Mesenchymal stem cell (in vitro differentiated cells and primary cell): ENCODE results near the gene DCDC1.

Source experiments
- DNase-seq: peaks from one replicate; pipeline ENCODE4 v3.0.0-alpha.2; 2013
- H2AFZ ChIP-seq: one replicate; pipeline ENCODE4 v1.6.1; 2013; ENCODE audit warnings: low read depth, mild to moderate bottlenecking, control low read depth, inconsistent platforms, low read length, moderate library complexity
- H2AK5ac ChIP-seq: 2 replicates; pipeline ENCODE4 v1.6.1; 2013; ENCODE audit warnings: low read length, moderate library complexity, mild to moderate bottlenecking, inconsistent platforms; ENCODE audit not compliant: severe bottlenecking
- H2BK120ac ChIP-seq: one replicate; pipeline ENCODE4 v1.6.1; 2013; ENCODE audit warnings: low read depth, mild to moderate bottlenecking, inconsistent platforms, low read length, moderate library complexity
- H2BK12ac ChIP-seq, 2 experiments: one replicate each; pipeline ENCODE4 v1.6.1; 2013; ENCODE audit warnings: inconsistent platforms in 2 of 2, low read length in 2 of 2, mild to moderate bottlenecking in 2 of 2, moderate library complexity in 2 of 2, control low read depth in 1 of 2
- H2BK15ac ChIP-seq: one replicate; pipeline ENCODE4 v1.6.1; 2013; ENCODE audit warnings: mild to moderate bottlenecking, low read depth, inconsistent platforms; ENCODE audit not compliant: poor library complexity, severe bottlenecking
- H2BK5ac ChIP-seq: 2 replicates; pipeline ENCODE4 v1.6.1; 2013; ENCODE audit warnings: low read depth, mild to moderate bottlenecking, low read length, control low read depth, inconsistent platforms; ENCODE audit not compliant: poor library complexity, severe bottlenecking
- H3K14ac ChIP-seq, 2 experiments: one replicate each; pipeline ENCODE4 v1.6.1; 2013; ENCODE audit warnings: inconsistent platforms in 2 of 2, low read length in 2 of 2, control low read depth in 1 of 2, mild to moderate bottlenecking in 1 of 2, moderate library complexity in 1 of 2
- H3K18ac ChIP-seq, 2 experiments: one replicate each; pipeline ENCODE4 v1.6.1; 2013; ENCODE audit warnings: inconsistent platforms in 2 of 2, low read length in 2 of 2, control low read depth in 1 of 2, low read depth in 1 of 2, mild to moderate bottlenecking in 1 of 2
- H3K23ac ChIP-seq, 2 experiments: one replicate each; pipeline ENCODE4 v1.6.1; 2013; ENCODE audit warnings: inconsistent platforms in 2 of 2, low read length in 2 of 2, mild to moderate bottlenecking in 2 of 2, moderate library complexity in 2 of 2, control low read depth in 1 of 2
- H3K27ac ChIP-seq: 2 replicates; pipeline ENCODE4 v1.5.1; 2013; ENCODE audit warnings: mild to moderate bottlenecking, moderate library complexity, low read length, control low read depth, inconsistent platforms; ENCODE audit not compliant: poor library complexity, severe bottlenecking
- H3K27me3 ChIP-seq, 2 experiments: 2 replicates each; pipeline versions ENCODE4 v1.6.1 to v1.7.0; 2013; ENCODE audit warnings: low read length in 2 of 2, mild to moderate bottlenecking in 2 of 2, moderate library complexity in 2 of 2, control low read depth in 1 of 2, inconsistent platforms in 1 of 2; ENCODE audit not compliant: control insufficient read depth in 1 of 2, insufficient read depth in 1 of 2
- H3K36me3 ChIP-seq, 2 experiments: 2 replicates each; pipeline versions ENCODE4 v1.6.1 to v1.7.0; 2013; ENCODE audit warnings: low read length in 2 of 2, control low read depth in 1 of 2, inconsistent platforms in 1 of 2, low read depth in 1 of 2, mild to moderate bottlenecking in 1 of 2; ENCODE audit not compliant: insufficient read depth in 2 of 2, control insufficient read depth in 1 of 2
- H3K4ac ChIP-seq, 2 experiments: one replicate each; pipeline ENCODE4 v1.6.1; 2013; ENCODE audit warnings: inconsistent platforms in 2 of 2, low read length in 2 of 2, mild to moderate bottlenecking in 2 of 2, moderate library complexity in 2 of 2, control low read depth in 1 of 2, low read depth in 1 of 2
- H3K4me1 ChIP-seq: 2 replicates; pipeline ENCODE4 v1.6.1; 2013; ENCODE audit warnings: low read depth, low read length, control low read depth; ENCODE audit not compliant: control insufficient read depth, insufficient read depth
- H3K4me2 ChIP-seq: 2 replicates; pipeline ENCODE4 v1.6.1; 2013; ENCODE audit warnings: low read length, mild to moderate bottlenecking, inconsistent platforms; ENCODE audit not compliant: poor library complexity, severe bottlenecking
- H3K4me3 ChIP-seq, 2 experiments: 2 replicates each; pipeline versions ENCODE4 v1.5.1 to v1.7.0; 2013; ENCODE audit warnings: low read length in 2 of 2, mild to moderate bottlenecking in 2 of 2, control low read depth in 1 of 2, low read depth in 1 of 2; ENCODE audit not compliant: insufficient read depth in 1 of 2
- H3K79me1 ChIP-seq: replicated peaks from 2 replicates; pipeline ENCODE4 v1.6.1; 2013; ENCODE audit warnings: mild to moderate bottlenecking, control low read depth, low read length, inconsistent platforms; ENCODE audit not compliant: poor library complexity, severe bottlenecking
- H3K9ac ChIP-seq: 2 replicates; pipeline ENCODE4 v1.7.0; 2013; ENCODE audit warnings: mild to moderate bottlenecking, low read length, moderate library complexity
- H3K9me3 ChIP-seq: 2 replicates; pipeline ENCODE4 v1.7.0; 2013; ENCODE audit warnings: mild to moderate bottlenecking, low read length; ENCODE audit not compliant: control insufficient read depth
- H4K8ac ChIP-seq: one replicate; pipeline ENCODE4 v1.6.1; 2013; ENCODE audit warnings: inconsistent platforms, mild to moderate bottlenecking, low read length, moderate library complexity
- H4K91ac ChIP-seq: one replicate; pipeline ENCODE4 v1.6.1; 2013; ENCODE audit warnings: mild to moderate bottlenecking, low read length, inconsistent platforms
- WGBS: methylation state at CpG from one replicate; pipeline ENCODE4 v1.1.7; 2013; ENCODE audit warnings: mixed read lengths; 5-methylcytosine and 5-hydroxymethylcytosine counted together

The DCDC1 gene

DNA sequence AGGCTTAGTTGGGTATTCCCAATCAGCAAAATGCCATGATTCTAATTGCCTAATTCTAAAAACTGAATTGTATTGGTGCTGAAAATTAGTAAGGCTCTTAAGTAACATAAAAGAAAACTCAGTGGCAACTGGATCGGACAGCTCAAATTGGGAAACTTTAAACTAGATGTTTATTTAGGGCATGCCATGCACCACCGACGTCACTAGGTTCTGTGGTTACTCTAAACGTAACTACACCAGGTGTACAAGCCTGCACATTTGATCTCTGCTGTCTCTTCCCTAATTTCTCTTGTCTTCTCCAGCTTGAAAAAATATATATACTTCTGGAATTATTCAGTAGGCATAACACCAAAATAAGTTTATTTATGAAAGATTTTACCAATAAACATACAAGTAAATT lies 378.2 kb downstream of the DCDC1 start:
- no peaks in the 10 kb centered on the region for H3K27me3 ChIP-seq
- no peak overlapping the region for H3K14ac ChIP-seq
- no peak overlapping the region for H4K8ac ChIP-seq
- H2BK15ac ChIP-seq: no peak overlapping the region
- H2AK5ac ChIP-seq: no peak overlapping the region
- H4K91ac ChIP-seq: no peak overlapping the region
- H3K79me1 ChIP-seq: no peaks in the 10 kb centered on the region
- H2BK12ac ChIP-seq: no peak overlapping the region
- H2BK5ac ChIP-seq: no peak overlapping the region
- H2BK120ac ChIP-seq: no peak overlapping the region
- no peak overlapping the region for H2AFZ ChIP-seq
- H3K4me3 ChIP-seq: no peak overlapping the region
- no peak overlapping the region for H3K4me2 ChIP-seq
- no peaks in the 10 kb centered on the region for H3K36me3 ChIP-seq
- H3K9ac ChIP-seq: no peak overlapping the region
- H3K27ac ChIP-seq: no peak overlapping the region
- no peak overlapping the region for H3K18ac ChIP-seq
- H3K4me1 ChIP-seq: no peaks in the 10 kb centered on the region
- H3K9me3 ChIP-seq: no peaks in the 10 kb centered on the region
- H3K4ac ChIP-seq: no peak overlapping the region
- WGBS: 84% methylated on average over 3 of the region's 4 CpGs
- DNase-seq: no peak
- H3K23ac ChIP-seq: no peak overlapping the region

DNA sequence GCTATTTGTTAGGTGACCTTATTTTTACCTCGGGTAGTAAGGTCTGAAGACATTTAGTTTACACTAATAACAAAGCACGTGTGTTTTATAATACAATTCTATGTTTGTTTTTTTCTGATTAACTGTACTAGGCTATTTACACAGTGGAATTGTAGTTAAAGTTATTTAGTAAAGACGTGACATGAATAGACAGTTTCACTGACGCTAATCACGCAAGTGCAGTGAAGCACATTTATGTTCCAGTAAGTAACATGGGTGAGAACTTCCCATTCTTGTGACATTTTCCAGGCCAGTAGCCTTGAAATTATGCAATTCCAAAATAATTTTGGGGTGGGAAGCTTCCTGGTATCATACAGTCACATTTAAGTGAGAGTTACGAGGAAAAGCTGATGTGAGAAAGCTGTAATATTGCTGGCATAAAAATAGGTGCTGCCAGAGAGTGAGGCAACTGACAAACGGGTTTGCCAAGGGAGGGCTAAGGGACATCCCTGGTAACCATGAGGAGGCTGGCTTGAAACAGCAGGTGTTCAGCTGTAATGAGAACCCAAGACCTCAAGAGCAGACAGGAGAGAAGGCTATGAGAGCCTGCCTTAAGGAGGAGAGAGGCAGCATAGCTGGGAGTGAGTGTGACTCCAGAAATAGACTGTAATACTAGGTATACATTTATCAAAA lies 378.8 kb downstream of the DCDC1 start:
- H2BK12ac ChIP-seq: no peak overlapping the region
- H2BK15ac ChIP-seq: no peak overlapping the region
- no peaks in the 10 kb centered on the region for H3K4me1 ChIP-seq
- no peak overlapping the region for H3K9ac ChIP-seq
- no peaks in the 10 kb centered on the region for H3K9me3 ChIP-seq
- no peaks in the 10 kb centered on the region for H3K36me3 ChIP-seq
- H3K27ac ChIP-seq: no peak overlapping the region
- 87% methylated on average over 5 of the region's 7 CpGs for WGBS
- no peak overlapping the region for H2AFZ ChIP-seq
- no peak overlapping the region for H2BK5ac ChIP-seq
- H4K91ac ChIP-seq: no peak overlapping the region
- H2BK120ac ChIP-seq: no peak overlapping the region
- H4K8ac ChIP-seq: no peak overlapping the region
- DNase-seq: no peak
- no peaks in the 10 kb centered on the region for H3K27me3 ChIP-seq
- H3K4me3 ChIP-seq: no peak overlapping the region
- no peaks in the 10 kb centered on the region for H3K79me1 ChIP-seq
- H3K4ac ChIP-seq: no peak overlapping the region
- no peak overlapping the region for H3K18ac ChIP-seq
- no peak overlapping the region for H3K14ac ChIP-seq
- H2AK5ac ChIP-seq: no peak overlapping the region
- no peak overlapping the region for H3K23ac ChIP-seq
- H3K4me2 ChIP-seq: no peak overlapping the region

GRCh38 chr11:30987819-30988218 lies 381.7 kb downstream of the DCDC1 start:
- Histone ChIP-seq H3K18ac (no peak overlapping the region), H3K9me3 (no peaks in the 10 kb centered on the region), H2BK120ac (no peak overlapping the region), H2AK5ac (no peak overlapping the region), H3K27me3 (no peaks in the 10 kb centered on the region), H3K79me1 (no peaks in the 10 kb centered on the region), H4K91ac (no peak overlapping the region), H2AFZ (no peak overlapping the region), H3K9ac (no peak overlapping the region), H2BK5ac (no peak overlapping the region), H3K4me3 (no peak overlapping the region), H2BK12ac (no peak overlapping the region), H3K4me1 (no peaks in the 10 kb centered on the region), H3K36me3 (no peaks in the 10 kb centered on the region), H3K4me2 (no peak overlapping the region), H2BK15ac (no peak overlapping the region), H3K4ac (no peak overlapping the region), H4K8ac (no peak overlapping the region), H3K23ac (no peak overlapping the region), H3K14ac (no peak overlapping the region), H3K27ac (no peak overlapping the region)
- DNase-seq: no peak

DNA sequence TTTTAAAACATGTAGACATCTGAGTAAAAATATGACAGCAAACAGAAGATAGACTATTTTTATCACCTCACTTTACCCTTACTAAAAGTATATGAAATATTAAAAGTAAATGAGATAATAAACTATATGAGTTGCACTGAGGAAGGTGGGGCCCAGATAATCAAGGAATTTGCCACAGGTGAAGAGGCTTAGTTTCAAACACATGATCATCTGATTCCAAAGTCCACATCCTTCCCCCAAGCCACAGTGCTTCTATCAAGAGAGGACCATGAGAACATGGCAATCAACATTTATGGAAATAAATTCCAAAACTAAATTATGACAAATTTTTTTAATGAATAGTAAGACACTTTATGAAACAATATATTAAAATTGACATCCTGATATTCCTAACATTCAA lies 384.0 kb downstream of the DCDC1 start:
- Histone ChIP-seq H4K91ac (no peak overlapping the region), H2BK120ac (no peak overlapping the region), H3K27ac (no peak overlapping the region), H3K4me1 (no peaks in the 10 kb centered on the region), H2AK5ac (no peak overlapping the region), H3K23ac (no peak overlapping the region), H3K4me2 (no peak overlapping the region), H2BK15ac (no peak overlapping the region), H3K14ac (no peak overlapping the region), H4K8ac (no peak overlapping the region), H2BK12ac (no peak overlapping the region), H3K27me3 (no peaks in the 10 kb centered on the region), H3K18ac (no peak overlapping the region), H3K9ac (no peak overlapping the region), H3K4me3 (no peak overlapping the region), H3K36me3 (no peaks in the 10 kb centered on the region), H2BK5ac (no peak overlapping the region), H3K79me1 (no peaks in the 10 kb centered on the region), H2AFZ (no peak overlapping the region), H3K4ac (no peak overlapping the region), H3K9me3 (no peaks in the 10 kb centered on the region)
- no peak for DNase-seq
